Neural cell (in vitro differentiated cells): ENCODE data around the gene B4GALT5.
"Not testable (repeated sequence)": the region's sequence is repeated elsewhere in the genome, so short reads cannot be mapped to it uniquely, and the experiment has no call there.

Experiments
- EP300 ChIP-seq: fragments of 450-650 bp; conservative IDR thresholded peaks from 2 replicates; pipeline ENCODE4 v1.6.1; 2014; ENCODE audit warnings: antibody characterized with exemption, mild to moderate bottlenecking, moderate library complexity; ENCODE audit not compliant: poor library complexity, severe bottlenecking
- EZH2 ChIP-seq: fragments of 200-600, 300-800 bp; shearing (Covaris generic), sonication (generic); IDR thresholded peaks from 2 replicates; pipeline ENCODE4 v1.6.1; 2014; ENCODE audit warnings: antibody characterized with exemption, low read length, borderline replicate concordance, mild to moderate bottlenecking; ENCODE audit not compliant: insufficient read depth, poor library complexity, severe bottlenecking
- MXI1 ChIP-seq: fragments of 450-650 bp; conservative IDR thresholded peaks from 2 replicates; pipeline ENCODE4 v1.6.1; 2014; ENCODE audit warnings: antibody characterized with exemption, mild to moderate bottlenecking; ENCODE audit not compliant: poor library complexity, severe bottlenecking
- POLR2AphosphoS5 ChIP-seq: IDR thresholded peaks from 2 replicates; pipeline ENCODE4 v1.6.1; 2012
- RAD21 ChIP-seq: fragments of 450-650 bp; conservative IDR thresholded peaks from 2 replicates; pipeline ENCODE4 v1.6.1; 2014; ENCODE audit warnings: antibody characterized with exemption, mild to moderate bottlenecking, moderate library complexity
- SMC3 ChIP-seq: fragments of 450-650 bp; conservative IDR thresholded peaks from 2 replicates; pipeline ENCODE4 v1.6.1; 2014; ENCODE audit warnings: antibody characterized with exemption, mild to moderate bottlenecking, moderate library complexity; ENCODE audit not compliant: poor library complexity
- TAF1 ChIP-seq: IDR thresholded peaks from 2 replicates; pipeline ENCODE4 v1.6.1; 2012; ENCODE audit warnings: low read depth
- TF ChIP-seq, protein P1 (sequence below): fragments of 450-650 bp; IDR thresholded peaks from 2 replicates; pipeline ENCODE4 v1.5.1; 2014; ENCODE audit warnings: antibody characterized with exemption, mild to moderate bottlenecking, moderate library complexity; ENCODE audit not compliant: poor library complexity, severe bottlenecking
- TF ChIP-seq, protein P2 (sequence below): IDR thresholded peaks from 2 replicates; pipeline ENCODE4 v1.6.1; 2012; ENCODE audit warnings: borderline replicate concordance

DNA sequence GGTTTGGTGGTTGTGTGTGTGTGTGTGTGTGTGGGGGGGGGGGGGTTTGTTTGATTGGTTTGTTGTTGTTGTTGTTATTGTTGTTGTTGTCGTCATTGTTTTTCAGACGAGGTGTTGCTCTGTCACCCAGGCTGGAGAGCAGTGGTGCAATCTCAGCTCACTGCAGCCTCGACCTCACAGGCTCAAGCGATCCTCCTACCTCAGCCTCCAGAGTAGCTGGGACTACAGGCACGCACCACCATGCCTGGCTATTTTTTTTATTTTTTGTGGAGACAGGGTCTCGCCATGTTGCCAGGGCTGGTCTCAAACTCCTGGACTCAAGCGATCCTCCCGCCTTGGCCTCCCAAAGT lies 98.7 kb downstream of the B4GALT5 start:
- TF ChIP-seq, protein P1, sequence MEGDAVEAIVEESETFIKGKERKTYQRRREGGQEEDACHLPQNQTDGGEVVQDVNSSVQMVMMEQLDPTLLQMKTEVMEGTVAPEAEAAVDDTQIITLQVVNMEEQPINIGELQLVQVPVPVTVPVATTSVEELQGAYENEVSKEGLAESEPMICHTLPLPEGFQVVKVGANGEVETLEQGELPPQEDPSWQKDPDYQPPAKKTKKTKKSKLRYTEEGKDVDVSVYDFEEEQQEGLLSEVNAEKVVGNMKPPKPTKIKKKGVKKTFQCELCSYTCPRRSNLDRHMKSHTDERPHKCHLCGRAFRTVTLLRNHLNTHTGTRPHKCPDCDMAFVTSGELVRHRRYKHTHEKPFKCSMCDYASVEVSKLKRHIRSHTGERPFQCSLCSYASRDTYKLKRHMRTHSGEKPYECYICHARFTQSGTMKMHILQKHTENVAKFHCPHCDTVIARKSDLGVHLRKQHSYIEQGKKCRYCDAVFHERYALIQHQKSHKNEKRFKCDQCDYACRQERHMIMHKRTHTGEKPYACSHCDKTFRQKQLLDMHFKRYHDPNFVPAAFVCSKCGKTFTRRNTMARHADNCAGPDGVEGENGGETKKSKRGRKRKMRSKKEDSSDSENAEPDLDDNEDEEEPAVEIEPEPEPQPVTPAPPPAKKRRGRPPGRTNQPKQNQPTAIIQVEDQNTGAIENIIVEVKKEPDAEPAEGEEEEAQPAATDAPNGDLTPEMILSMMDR: not testable (repeated sequence)
- TF ChIP-seq EZH2, RAD21, SMC3, POLR2AphosphoS5, MXI1, EP300, TAF1: not testable (repeated sequence)
- TF ChIP-seq, protein P2, sequence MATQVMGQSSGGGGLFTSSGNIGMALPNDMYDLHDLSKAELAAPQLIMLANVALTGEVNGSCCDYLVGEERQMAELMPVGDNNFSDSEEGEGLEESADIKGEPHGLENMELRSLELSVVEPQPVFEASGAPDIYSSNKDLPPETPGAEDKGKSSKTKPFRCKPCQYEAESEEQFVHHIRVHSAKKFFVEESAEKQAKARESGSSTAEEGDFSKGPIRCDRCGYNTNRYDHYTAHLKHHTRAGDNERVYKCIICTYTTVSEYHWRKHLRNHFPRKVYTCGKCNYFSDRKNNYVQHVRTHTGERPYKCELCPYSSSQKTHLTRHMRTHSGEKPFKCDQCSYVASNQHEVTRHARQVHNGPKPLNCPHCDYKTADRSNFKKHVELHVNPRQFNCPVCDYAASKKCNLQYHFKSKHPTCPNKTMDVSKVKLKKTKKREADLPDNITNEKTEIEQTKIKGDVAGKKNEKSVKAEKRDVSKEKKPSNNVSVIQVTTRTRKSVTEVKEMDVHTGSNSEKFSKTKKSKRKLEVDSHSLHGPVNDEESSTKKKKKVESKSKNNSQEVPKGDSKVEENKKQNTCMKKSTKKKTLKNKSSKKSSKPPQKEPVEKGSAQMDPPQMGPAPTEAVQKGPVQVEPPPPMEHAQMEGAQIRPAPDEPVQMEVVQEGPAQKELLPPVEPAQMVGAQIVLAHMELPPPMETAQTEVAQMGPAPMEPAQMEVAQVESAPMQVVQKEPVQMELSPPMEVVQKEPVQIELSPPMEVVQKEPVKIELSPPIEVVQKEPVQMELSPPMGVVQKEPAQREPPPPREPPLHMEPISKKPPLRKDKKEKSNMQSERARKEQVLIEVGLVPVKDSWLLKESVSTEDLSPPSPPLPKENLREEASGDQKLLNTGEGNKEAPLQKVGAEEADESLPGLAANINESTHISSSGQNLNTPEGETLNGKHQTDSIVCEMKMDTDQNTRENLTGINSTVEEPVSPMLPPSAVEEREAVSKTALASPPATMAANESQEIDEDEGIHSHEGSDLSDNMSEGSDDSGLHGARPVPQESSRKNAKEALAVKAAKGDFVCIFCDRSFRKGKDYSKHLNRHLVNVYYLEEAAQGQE: not testable (repeated sequence)
